ENCODE data around the gene IRF1. TPM values are rescaled to one million over a fixed set of nuclear protein-coding genes. Genes with fewer than 3 reads are reported as not detected.

The IRF1 gene
- total and polyA plus RNA-seq, 2 of the 4 experiments (the other 2 are of a cell fraction): 11.1 to 18.9 TPM

- Histone ChIP-seq H3K56ac (ENCODE audit: extremely low read depth, insufficient read depth, low read length) (peak overlapping the region; percentile 64), H3K4me3 (ENCODE audit: insufficient read depth, low read depth, low read length) (no peak overlapping the region), H2BK15ac (ENCODE audit: low read depth, low read length) (peak overlapping the region; percentile 99; the same call in 2 of the 3 replicates), H4K91ac (ENCODE audit: insufficient read depth, low read depth, low read length) (peak overlapping the region; percentile 98), H3K9me3 (ENCODE audit: control insufficient read depth, insufficient read depth, low read length) (no peaks in the 10 kb centered on the region), H3K4me1 (ENCODE audit: control insufficient read depth, insufficient read depth, low read length) (peaks cover 30% of the 10 kb centered on the region), H4K8ac (ENCODE audit: low read depth in 2 of 2, low read length in 2 of 2) (peak overlapping the region; percentile 84 to 97), H3K9ac (ENCODE audit: low read depth, low read length) (no peak overlapping the region; the same call in 1 of the 2 replicates), H2AK5ac (ENCODE audit: low read depth, low read length) (peak overlapping the region; percentile 99), H3K27me3 (ENCODE audit: control insufficient read depth, insufficient read depth, low read length) (no peaks in the 10 kb centered on the region), H3K36me3 (ENCODE audit: control insufficient read depth, insufficient read depth, low read length) (no peaks in the 10 kb centered on the region), H2BK120ac (ENCODE audit: low read depth, low read length) (peak overlapping the region; percentile 96), H3K79me1 (ENCODE audit: low read depth in 1 of 2, low read length in 2 of 2) (peaks cover 0 to 22% of the 10 kb centered on the region in 2 experiments; a peak in 1 of 4 replicates), H3K23ac (ENCODE audit: low read depth, low read length) (peak overlapping the region; percentile 97), H3K14ac (replicated peaks; ENCODE audit: low read depth, low read length) (peak overlapping the region; percentile 97), H2AK9ac (replicated peaks; ENCODE audit: low read depth, low read length, poor library complexity) (peak overlapping the region; percentile 70), H3K4ac (ENCODE audit: low read depth, low read length) (peak overlapping the region; percentile 99), H4K5ac (ENCODE audit: low read depth, low read length) (peak overlapping the region; percentile 87), H3K4me2 (ENCODE audit: low read depth, low read length) (peak overlapping the region; percentile 43), H4K20me1 (ENCODE audit: insufficient read depth, low read length) (no peaks in the 10 kb centered on the region), H2BK20ac (ENCODE audit: low read depth, low read length) (peak overlapping the region; percentile 99), H2AFZ (replicated peaks; ENCODE audit: low read length, poor library complexity) (peak overlapping the region; percentile 83), H3K18ac (ENCODE audit: low read depth, low read length) (peak overlapping the region; percentile 92), H2BK5ac (ENCODE audit: low read depth, low read length, poor library complexity, severe bottlenecking) (peak overlapping the region; percentile 96), H3K9me1 (ENCODE audit: insufficient read depth, low read length) (peaks cover 46% of the 10 kb centered on the region), H3K27ac (ENCODE audit: insufficient read depth, low read length) (peak overlapping the region; percentile 96)
- peak; percentile 75 for DNase-seq
- BruUV-seq (replicated peaks): no TSS peak
- dilution Hi-C loops (cut with HindIII; ENCODE audit: low sequenced_read_pairs, unreplicated experiment) (no loop called here), intact Hi-C loops (cut with micrococcal nuclease) (loop anchor here (10.0 kb wide), 1 partner anchor 433 kb away; the partner anchor contains the start of gene IL3), in situ Hi-C loops (cut with MboI; ENCODE audit: low sequenced_read_pairs) (loop anchor here (25.0 kb wide), 1 partner anchor 411 kb away; no protein-coding TSS in a partner anchor)
- WGBS, 2 experiments (ENCODE audit: extremely low coverage in 2 of 2, insufficient read length in 1 of 2): 92% methylated on average over 2 of the region's 3 CpGs; no CpG with 5 or more reads in 1 of the 2 experiments
- ChIA-PET POLR2A (ENCODE audit: unreplicated experiment) (interaction anchor here (0.9 kb wide), 1 partner anchor 8 kb away, joined by 3 read pairs; no protein-coding TSS in a partner anchor), CTCF (interaction anchor here (5.2 kb wide), 1 partner anchor 111 kb away, joined by 30 read pairs; no protein-coding TSS in a partner anchor)
- TF ChIP-seq MAFK (IDR thresholded peaks at IDR 0.05; ENCODE audit: low read depth, low read length) (no peak), NFE2L2 (IDR thresholded peaks at IDR 0.05; ENCODE audit: low read depth, low read length) (no peak), RFX5 (IDR thresholded peaks at IDR 0.05; ENCODE audit: low read depth, low read length) (no peak), CEBPB (IDR thresholded peaks at IDR 0.05; ENCODE audit: low read depth, low read length) (peak; percentile 77), RAD21 (IDR thresholded peaks at IDR 0.05; ENCODE audit: low read length) (no peak), POLR2A (IDR thresholded peaks at IDR 0.05; ENCODE audit: low read depth, low read length) (peak; percentile 44), CHD1 (IDR thresholded peaks at IDR 0.05; ENCODE audit: low read depth, low read length) (no peak), CTCF (conservative IDR thresholded peaks at IDR 0.05; ENCODE audit: low read depth, low read length) (no peak), FOS (IDR thresholded peaks at IDR 0.05; ENCODE audit: low read depth, low read length) (peak; percentile 31; the same call in 1 of the 2 replicates), MAZ (IDR thresholded peaks at IDR 0.05; ENCODE audit: borderline replicate concordance, low read depth, low read length) (no peak), ELK1 (IDR thresholded peaks at IDR 0.05; ENCODE audit: borderline replicate concordance, low read depth, low read length) (no peak), RCOR1 (IDR thresholded peaks at IDR 0.05; ENCODE audit: insufficient replicate concordance, low read length) (no peak), USF2 (IDR thresholded peaks at IDR 0.05; ENCODE audit: low read depth, low read length) (no peak), SMC3 (IDR thresholded peaks at IDR 0.05; ENCODE audit: low read depth, low read length) (no peak), BHLHE40 (IDR thresholded peaks at IDR 0.05; ENCODE audit: low read depth, low read length) (no peak), MXI1 (IDR thresholded peaks at IDR 0.05; ENCODE audit: borderline replicate concordance, low read depth, low read length) (no peak)
- ATAC-seq (ENCODE audit: low read depth): no peak
Observed at GRCh38 chr5:132498152-132498551, 7.6 kb upstream of the IRF1 start.
